Smooth muscle cell (in vitro differentiated cells): ENCODE data around the gene CPLX3. TPM values are rescaled to one million over a fixed set of nuclear protein-coding genes. Genes with fewer than 3 reads are reported as not detected.

Experiments used
- DNase-seq: peaks from one replicate; lab custom pipeline; 2025; ENCODE audit not compliant: unreplicated experiment; lab: John Stamatoyannopoulos, UW
- H2AFZ ChIP-seq: fragments of 200-600 bp; sonication (generic); 2 replicates; pipeline ENCODE4 v1.6.0; 2016; ENCODE audit warnings: antibody characterized with exemption, low read depth, mild to moderate bottlenecking
- H3F3A ChIP-seq: fragments of 200-600 bp; sonication (generic); 2 replicates; pipeline ENCODE4 v1.6.0; 2017; ENCODE audit warnings: antibody characterized with exemption, low read depth
- H3K27ac ChIP-seq: fragments of 200-600 bp; sonication (generic); 2 replicates; pipeline ENCODE4 v1.5.1; 2016; ENCODE audit warnings: low read depth, mild to moderate bottlenecking
- H3K27me3 ChIP-seq: fragments of 200-600 bp; sonication (generic); 2 replicates; pipeline ENCODE4 v1.6.1; 2016; ENCODE audit warnings: low read depth, mild to moderate bottlenecking
- H3K36me3 ChIP-seq: fragments of 200-600 bp; sonication (generic); 2 replicates; pipeline ENCODE4 v1.5.1; 2016; ENCODE audit warnings: low read depth
- H3K4me1 ChIP-seq: fragments of 200-600 bp; sonication (generic); 2 replicates; pipeline ENCODE4 v1.5.1; 2016; ENCODE audit warnings: low read depth
- H3K4me2 ChIP-seq: fragments of 200-600 bp; sonication (generic); 2 replicates; pipeline ENCODE4 v1.6.0; 2016; ENCODE audit warnings: mild to moderate bottlenecking
- H3K4me3 ChIP-seq: fragments of 200-600 bp; sonication (generic); 2 replicates; pipeline ENCODE4 v1.5.1; 2016; ENCODE audit warnings: mild to moderate bottlenecking
- H3K79me2 ChIP-seq: fragments of 200-600 bp; sonication (generic); 2 replicates; pipeline ENCODE4 v1.6.0; 2016; ENCODE audit warnings: low read depth, mild to moderate bottlenecking
- H3K9ac ChIP-seq: fragments of 200-600 bp; sonication (generic); 2 replicates; pipeline ENCODE4 v1.6.0; 2016; ENCODE audit warnings: low read depth
- H3K9me3 ChIP-seq: fragments of 200-600 bp; sonication (generic); replicated peaks from 2 replicates; pipeline ENCODE4 v1.5.1; 2016; ENCODE audit warnings: low read depth
- H4K20me1 ChIP-seq: fragments of 200-600 bp; sonication (generic); 2 replicates; pipeline ENCODE4 v1.6.0; 2016; ENCODE audit warnings: low read depth
- CTCF ChIP-seq: fragments of 200-600 bp; sonication (generic); IDR thresholded peaks from 2 replicates; pipeline ENCODE4 v1.5.1; 2017; ENCODE audit warnings: borderline replicate concordance, mild to moderate bottlenecking, antibody characterized with exemption; ENCODE audit not compliant: insufficient read depth, poor library complexity, severe bottlenecking
- WGBS: methylation state at CpG from one replicate; pipeline ENCODE4 v1.1.7; 2016; ENCODE audit warnings: low lambda C conversion rate; 5-methylcytosine and 5-hydroxymethylcytosine counted together
- polyA plus RNA-seq: library from polyadenylated mRNA; unstranded; fragments of >200 nt; fragmentation: Nextera tagmentation; extraction: Ambion mirVana; gene quantifications from 2 replicates; pipeline ENCODE4 v1.2.1, GENCODE V29; 2016
- total RNA-seq: library from RNA; depleted of rRNA; stranded (reverse); fragments of >200 nt; gene quantifications from 2 replicates; pipeline ENCODE4 v1.2.3, GENCODE V29; 2014

CPLX3 gene
- total and polyA plus RNA-seq, 2 experiments from 2014 or later: 0.22 TPM; not detected in 1

GRCh38 chr15:74786551-74787165 lies 39.8 kb upstream of the CPLX3 start:
- peaks cover 91% of the 10 kb centered on the region for H4K20me1 ChIP-seq
- peaks cover 22% of the 10 kb centered on the region for H3K4me1 ChIP-seq

GRCh38 chr15:74787251-74788041 lies 39.0 kb upstream of the CPLX3 start:
- H3K4me2 ChIP-seq: peak overlapping the region; percentile 67
- H3K27ac ChIP-seq: peak overlapping the region; percentile 21
- H3K79me2 ChIP-seq: peaks cover 86% of the 10 kb centered on the region
- H3K36me3 ChIP-seq: no peaks in the 10 kb centered on the region
- no peaks in the 10 kb centered on the region for H3K9me3 ChIP-seq
- peaks cover 99% of the 10 kb centered on the region for H4K20me1 ChIP-seq
- peaks cover 22% of the 10 kb centered on the region for H3K4me1 ChIP-seq
- H3F3A ChIP-seq: peaks cover 12% of the 10 kb centered on the region
- WGBS: 44% methylated on average over 13 of the region's 13 CpGs
- TF ChIP-seq CTCF: peak; percentile 57
- H3K4me3 ChIP-seq: no peak overlapping the region
- H3K9ac ChIP-seq: no peak overlapping the region
- H3K27me3 ChIP-seq: no peaks in the 10 kb centered on the region
- peak; percentile 11 for DNase-seq
- H2AFZ ChIP-seq: no peak overlapping the region

More at GRCh38 chr15:74786551-74787165, 39.8 kb upstream of the CPLX3 start:
- DNase-seq: no peak
- no peak overlapping the region for H3K4me2 ChIP-seq
- no peaks in the 10 kb centered on the region for H3K36me3 ChIP-seq
- no peaks in the 10 kb centered on the region for H3K27me3 ChIP-seq
- no peak overlapping the region for H3K4me3 ChIP-seq
- 94% methylated on average over 7 of the region's 7 CpGs for WGBS
- no peak overlapping the region for H3K27ac ChIP-seq
- H2AFZ ChIP-seq: no peak overlapping the region
- TF ChIP-seq CTCF: no peak
- peaks cover 83% of the 10 kb centered on the region for H3K79me2 ChIP-seq
- peaks cover 12% of the 10 kb centered on the region for H3F3A ChIP-seq
- H3K9ac ChIP-seq: no peak overlapping the region
- H3K9me3 ChIP-seq: no peaks in the 10 kb centered on the region

GRCh38 chr15:74788042-74788682 lies 38.3 kb upstream of the CPLX3 start:
- WGBS: 54% methylated on average over 7 of the region's 7 CpGs
- Histone ChIP-seq H3K4me3 (no peak overlapping the region), H3K4me2 (peak overlapping the region; percentile 67), H3K36me3 (no peaks in the 10 kb centered on the region), H4K20me1 (peaks cover 100% of the 10 kb centered on the region), H2AFZ (no peak overlapping the region), H3K27me3 (no peaks in the 10 kb centered on the region), H3K79me2 (peaks cover 86% of the 10 kb centered on the region), H3K9ac (no peak overlapping the region), H3K27ac (peak overlapping the region; percentile 21), H3K9me3 (no peaks in the 10 kb centered on the region), H3K4me1 (peaks cover 16% of the 10 kb centered on the region), H3F3A (peaks cover 12% of the 10 kb centered on the region)
- DNase-seq: no peak
- TF ChIP-seq CTCF: no peak
